Ovary (tissue), 3 donors: ENCODE data around the gene ZNF133.

Experiments used
- CTCF ChIP-seq, 3 donors: fragments of 450-650 bp in 2 of 3; fragments of 200-600 bp in 1 of 3; IDR thresholded peaks; one replicate each; pipeline versions ENCODE4 v1.5.1 to v1.8.0; 2016 to 2022; ENCODE audit warnings: antibody characterized with exemption in 3 of 3, mild to moderate bottlenecking in 1 of 3
- EP300 ChIP-seq: sonication (generic); formaldehyde crosslinking; IDR thresholded peaks from one replicate; pipeline ENCODE4 v1.6.1; 2017; ENCODE audit warnings: antibody characterized with exemption
- POLR2A ChIP-seq: fragments of 450-650 bp; IDR thresholded peaks from one replicate; pipeline ENCODE4 v1.6.1; 2017; ENCODE audit warnings: antibody characterized with exemption, mild to moderate bottlenecking, moderate library complexity
- donor health status: DM: no; HTN: no; CAD: no.

GRCh38 chr20:18361678-18362077 is 73.4 kb downstream of the ZNF133 start:
- TF ChIP-seq CTCF (IDR thresholded peaks at IDR 0.05): no peak
- TF ChIP-seq EP300: no peak
- no peak for TF ChIP-seq POLR2A
